OCI-LY3 (cell line): ENCODE data around the gene CILP2.

Source experiments
- H2AFZ ChIP-seq: fragments of 200-600, 300-600 bp; shearing (Covaris generic); 2 replicates; pipeline ENCODE4 v1.6.0; 2014; ENCODE audit warnings: antibody characterized with exemption, low read depth, low read length
- H3K27ac ChIP-seq: fragments of 200-600, 300-600 bp; sonication (generic); 2 replicates; pipeline ENCODE4 v1.5.1; 2014; ENCODE audit warnings: mild to moderate bottlenecking, low read length, moderate library complexity, mixed read lengths
- H3K27me3 ChIP-seq: fragments of 200-600, 300-600 bp; sonication (generic); 2 replicates; pipeline ENCODE4 v1.6.1; 2014; ENCODE audit warnings: low read depth, low read length, mixed read lengths
- H3K36me3 ChIP-seq: fragments of 200-600, 300-600 bp; sonication (generic); replicated peaks from 2 replicates; pipeline ENCODE3; 2014; ENCODE audit warnings: low read depth, low read length, mixed read lengths
- H3K4me1 ChIP-seq: fragments of 300-600, 200-600 bp; sonication (generic); 2 replicates; pipeline ENCODE4 v1.6.1; 2014; ENCODE audit warnings: low read length, mixed read lengths
- H3K4me2 ChIP-seq: fragments of 200-600, 300-600 bp; sonication (generic); 2 replicates; pipeline ENCODE4 v1.6.1; 2014; ENCODE audit warnings: low read length, mixed read lengths
- H3K4me3 ChIP-seq: fragments of 300-600, 200-600 bp; sonication (generic); 2 replicates; pipeline ENCODE4 v1.5.1; 2014; ENCODE audit warnings: antibody characterized with exemption, mild to moderate bottlenecking, low read length, moderate library complexity
- H3K79me2 ChIP-seq: fragments of 300-600, 200-600 bp; shearing (Covaris generic); 2 replicates; pipeline ENCODE4 v1.6.1; 2014; ENCODE audit warnings: mild to moderate bottlenecking, low read length, mixed read lengths
- H3K9ac ChIP-seq: fragments of 300-600, 200-600 bp; shearing (Covaris generic); 2 replicates; pipeline ENCODE4 v1.6.0; 2014; ENCODE audit warnings: mild to moderate bottlenecking, low read length, moderate library complexity
- H3K9me3 ChIP-seq: fragments of 200-600, 300-600 bp; shearing (Covaris generic); 2 replicates; pipeline ENCODE4 v1.6.1; 2014; ENCODE audit warnings: low read length, mixed read lengths; ENCODE audit not compliant: insufficient read depth
- H4K20me1 ChIP-seq: fragments of 200-600, 300-600 bp; sonication (generic); 2 replicates; pipeline ENCODE4 v1.6.1; 2016; ENCODE audit warnings: low read length, mixed read lengths; ENCODE audit not compliant: insufficient read depth
- EZH2phosphoT487 ChIP-seq: fragments of 200-600 bp; shearing (Covaris generic); IDR thresholded peaks from 2 replicates; pipeline ENCODE4 v1.6.1; 2018; ENCODE audit warnings: antibody characterized with exemption, mixed run types, low read depth
- TF ChIP-seq, protein P1 (sequence below): fragments of 200-600, 300-600 bp; sonication (generic); IDR thresholded peaks from 2 replicates; pipeline ENCODE4 v1.5.1; 2014; ENCODE audit warnings: antibody characterized with exemption, low read length, low read depth

The CILP2 gene

DNA sequence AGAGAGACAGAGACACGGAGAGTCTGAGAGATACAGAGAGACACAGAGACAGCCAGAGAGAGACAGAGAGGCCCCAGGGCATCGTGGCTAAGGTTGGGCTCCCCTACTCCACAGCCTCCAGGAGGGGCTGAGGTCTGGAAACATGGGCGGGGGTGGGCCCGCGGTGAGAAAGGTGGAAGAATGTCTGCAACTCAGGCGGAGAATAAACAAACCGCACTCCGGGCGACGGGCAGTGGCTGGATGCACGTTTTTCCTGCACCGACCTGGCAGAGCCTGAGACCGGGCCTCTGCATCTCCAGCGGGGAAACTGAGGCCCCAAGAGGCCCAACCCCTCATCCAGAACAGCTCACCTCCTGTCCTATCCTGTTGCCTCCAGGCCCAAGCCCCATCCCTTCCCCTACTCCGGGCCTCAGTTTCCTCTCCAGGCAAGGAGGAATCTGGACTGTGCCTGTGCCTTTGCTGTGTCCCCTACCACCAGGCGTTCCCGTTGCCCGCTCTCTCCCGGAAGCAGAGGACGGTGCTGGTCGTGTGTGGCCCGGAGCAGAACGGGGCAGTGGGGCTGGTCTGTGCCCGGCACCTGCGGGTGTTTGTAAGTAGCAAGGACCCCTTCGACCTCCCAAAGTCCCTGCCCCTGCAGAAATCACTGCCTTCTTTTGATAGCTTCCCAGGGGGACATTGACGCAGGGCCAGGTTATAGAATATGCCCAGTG is 3.4 kb upstream of the CILP2 start:
- H4K20me1 ChIP-seq, result no peaks in the 10 kb centered on the region
- no peaks in the 10 kb centered on the region for H3K36me3 ChIP-seq
- H2AFZ ChIP-seq, result no peak overlapping the region
- no peak overlapping the region for H3K4me3 ChIP-seq
- no peaks in the 10 kb centered on the region for H3K27me3 ChIP-seq
- H3K9me3 ChIP-seq, result no peaks in the 10 kb centered on the region
- no peak overlapping the region for H3K4me2 ChIP-seq
- no peaks in the 10 kb centered on the region for H3K79me2 ChIP-seq
- no peak overlapping the region for H3K9ac ChIP-seq
- no peak overlapping the region for H3K27ac ChIP-seq
- H3K4me1 ChIP-seq, result peaks cover 3% of the 10 kb centered on the region; the same call in 1 of the 2 replicates
- TF ChIP-seq, protein P1, sequence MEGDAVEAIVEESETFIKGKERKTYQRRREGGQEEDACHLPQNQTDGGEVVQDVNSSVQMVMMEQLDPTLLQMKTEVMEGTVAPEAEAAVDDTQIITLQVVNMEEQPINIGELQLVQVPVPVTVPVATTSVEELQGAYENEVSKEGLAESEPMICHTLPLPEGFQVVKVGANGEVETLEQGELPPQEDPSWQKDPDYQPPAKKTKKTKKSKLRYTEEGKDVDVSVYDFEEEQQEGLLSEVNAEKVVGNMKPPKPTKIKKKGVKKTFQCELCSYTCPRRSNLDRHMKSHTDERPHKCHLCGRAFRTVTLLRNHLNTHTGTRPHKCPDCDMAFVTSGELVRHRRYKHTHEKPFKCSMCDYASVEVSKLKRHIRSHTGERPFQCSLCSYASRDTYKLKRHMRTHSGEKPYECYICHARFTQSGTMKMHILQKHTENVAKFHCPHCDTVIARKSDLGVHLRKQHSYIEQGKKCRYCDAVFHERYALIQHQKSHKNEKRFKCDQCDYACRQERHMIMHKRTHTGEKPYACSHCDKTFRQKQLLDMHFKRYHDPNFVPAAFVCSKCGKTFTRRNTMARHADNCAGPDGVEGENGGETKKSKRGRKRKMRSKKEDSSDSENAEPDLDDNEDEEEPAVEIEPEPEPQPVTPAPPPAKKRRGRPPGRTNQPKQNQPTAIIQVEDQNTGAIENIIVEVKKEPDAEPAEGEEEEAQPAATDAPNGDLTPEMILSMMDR, result no peak
- TF ChIP-seq EZH2phosphoT487, result no peak

DNA sequence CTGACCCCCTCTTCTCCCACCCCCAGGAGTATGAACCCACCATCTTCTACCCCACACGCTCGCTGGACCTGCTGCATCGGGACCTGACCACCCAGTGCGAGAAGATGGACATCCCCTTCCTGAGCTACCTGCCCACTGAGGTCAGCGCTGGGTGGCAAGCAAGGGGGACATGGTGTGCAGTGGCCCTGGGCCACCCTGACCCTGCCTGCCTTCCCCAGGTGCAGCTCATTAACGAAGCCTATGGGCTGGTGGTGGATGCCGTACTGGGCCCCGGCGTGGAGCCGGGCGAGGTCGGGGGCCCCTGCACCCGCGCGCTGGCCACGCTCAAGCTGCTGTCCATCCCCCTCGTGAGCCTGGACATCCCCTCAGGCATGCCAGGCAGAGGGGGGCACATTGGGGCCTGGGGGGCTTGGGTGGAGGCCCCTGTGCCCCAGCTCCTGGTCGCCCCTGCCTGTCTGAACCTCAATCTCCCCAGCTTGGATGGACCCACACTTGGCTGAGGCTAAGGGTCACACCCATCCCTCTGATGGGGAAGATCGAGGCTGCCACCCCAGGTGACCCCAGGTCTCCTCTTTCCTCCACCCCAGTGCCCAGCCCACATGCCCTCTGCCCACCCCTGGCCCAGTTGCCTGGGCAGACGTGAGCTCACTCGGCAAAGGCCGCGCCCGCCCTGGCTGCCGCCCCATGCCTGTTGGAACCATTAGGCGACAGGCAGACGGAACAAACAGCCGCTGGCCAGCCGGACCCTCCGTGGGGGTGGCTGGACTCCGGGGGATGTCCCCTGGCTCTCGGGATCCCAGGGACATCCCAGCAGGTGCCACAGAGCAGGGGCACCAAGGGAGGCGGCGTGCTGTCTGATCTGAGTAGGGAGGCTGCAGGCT is 2.5 kb upstream of the CILP2 start:
- Histone ChIP-seq H3K27ac (no peak overlapping the region), H3K27me3 (no peaks in the 10 kb centered on the region), H3K4me3 (no peak overlapping the region), H4K20me1 (no peaks in the 10 kb centered on the region), H2AFZ (no peak overlapping the region), H3K79me2 (no peaks in the 10 kb centered on the region), H3K36me3 (no peaks in the 10 kb centered on the region), H3K9me3 (no peaks in the 10 kb centered on the region), H3K4me1 (peaks cover 3% of the 10 kb centered on the region; the same call in 1 of the 2 replicates), H3K4me2 (no peak overlapping the region), H3K9ac (no peak overlapping the region)
- no peak for TF ChIP-seq EZH2phosphoT487
- TF ChIP-seq, protein P1, result no peak

DNA sequence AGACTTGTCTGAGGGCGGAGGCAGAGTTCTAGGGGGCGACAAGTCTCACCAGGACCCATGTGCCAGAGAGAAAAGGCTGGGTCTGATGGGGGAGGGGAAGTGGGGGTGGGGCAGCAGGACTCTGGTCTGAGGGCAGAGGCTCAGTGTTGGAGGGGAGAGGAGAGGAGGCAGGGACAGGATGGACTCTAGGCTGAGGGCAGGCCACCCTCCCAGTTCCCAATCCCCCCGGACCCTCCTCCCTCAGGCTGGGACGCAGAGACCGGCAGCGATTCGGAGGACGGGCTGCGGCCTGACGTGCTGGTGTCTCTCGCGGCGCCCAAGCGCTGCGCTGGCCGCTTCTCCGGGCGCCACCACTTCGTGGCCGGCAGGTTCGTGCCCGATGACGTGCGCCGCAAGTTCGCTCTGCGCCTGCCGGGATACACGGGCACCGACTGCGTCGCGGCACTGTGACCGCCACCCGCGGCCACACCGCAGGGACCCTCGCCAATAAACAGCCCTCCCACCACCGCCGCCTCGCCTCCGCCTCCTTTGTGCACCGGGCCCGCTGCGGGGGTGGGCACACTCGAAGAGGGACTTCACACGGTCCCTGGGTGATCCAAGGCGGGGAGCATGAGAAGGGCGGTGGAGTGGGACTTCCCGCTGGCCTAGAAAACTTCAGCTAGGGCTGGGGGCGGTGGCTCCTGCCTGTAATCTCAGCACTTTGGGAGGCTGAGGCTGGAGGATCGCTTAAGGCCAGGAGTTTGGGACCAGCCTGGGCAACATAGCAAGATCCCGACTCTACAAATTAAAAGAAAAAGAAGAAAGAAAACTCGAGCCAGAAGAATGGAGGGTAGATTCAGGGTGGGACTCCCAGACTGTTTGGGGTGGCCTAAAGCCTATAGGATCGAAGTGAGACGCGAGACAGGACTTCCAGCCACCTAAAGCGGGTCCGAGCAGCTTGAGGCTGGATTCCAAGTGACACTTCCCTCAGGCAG is 703 bp upstream of the CILP2 start:
- Histone ChIP-seq H3K27me3 (no peaks in the 10 kb centered on the region), H3K36me3 (no peaks in the 10 kb centered on the region), H3K9me3 (no peaks in the 10 kb centered on the region), H3K4me1 (peaks cover 3% of the 10 kb centered on the region; the same call in 1 of the 2 replicates), H3K4me3 (no peak overlapping the region), H3K9ac (no peak overlapping the region), H3K4me2 (no peak overlapping the region), H4K20me1 (no peaks in the 10 kb centered on the region), H2AFZ (no peak overlapping the region), H3K27ac (no peak overlapping the region), H3K79me2 (no peaks in the 10 kb centered on the region)
- TF ChIP-seq, protein P1, result no peak
- TF ChIP-seq EZH2phosphoT487, result no peak
